Loucy (cell line): ENCODE measurements around the gene ATP5MC3.

Source experiments
- H2AFZ ChIP-seq: fragments of 200-600 bp; sonication (generic); 2 replicates; pipeline ENCODE4 v1.6.0; 2016; ENCODE audit warnings: antibody characterized with exemption, mild to moderate bottlenecking, low read length, moderate library complexity
- H3F3A ChIP-seq: fragments of 200-600 bp; 2 replicates; pipeline ENCODE4 v1.6.0; 2016; ENCODE audit warnings: antibody characterized with exemption, low read depth, mild to moderate bottlenecking
- H3K27me3 ChIP-seq: fragments of 200-600 bp; sonication (generic); 2 replicates; pipeline ENCODE4 v1.6.1; 2014; ENCODE audit warnings: low read length, mild to moderate bottlenecking; ENCODE audit not compliant: insufficient read depth, poor library complexity, severe bottlenecking
- H3K36me3 ChIP-seq: fragments of 200-600 bp; sonication (generic); 2 replicates; pipeline ENCODE4 v1.6.1; 2016; ENCODE audit warnings: low read length; ENCODE audit not compliant: insufficient read depth
- H3K4me1 ChIP-seq: fragments of 200-600 bp; sonication (generic); 2 replicates; pipeline ENCODE4 v1.5.1; 2014; ENCODE audit warnings: low read length, mild to moderate bottlenecking; ENCODE audit not compliant: insufficient read depth, poor library complexity, severe bottlenecking
- H3K4me2 ChIP-seq: fragments of 200-600 bp; sonication (generic); 2 replicates; pipeline ENCODE4 v1.6.0; 2014; ENCODE audit warnings: antibody characterized with exemption, low read length, low read depth, mild to moderate bottlenecking; ENCODE audit not compliant: poor library complexity, severe bottlenecking
- H3K4me3 ChIP-seq: fragments of 200-600 bp; sonication (generic); 2 replicates; pipeline ENCODE4 v1.5.1; 2014; ENCODE audit warnings: low read length, mild to moderate bottlenecking, mixed read lengths; ENCODE audit not compliant: poor library complexity, severe bottlenecking
- H3K79me2 ChIP-seq: fragments of 200-600 bp; sonication (generic); 2 replicates; pipeline ENCODE4 v1.6.1; 2014; ENCODE audit warnings: low read length; ENCODE audit not compliant: insufficient read depth
- H3K9ac ChIP-seq: fragments of 200-600 bp; sonication (generic); 2 replicates; pipeline ENCODE4 v1.6.0; 2014; ENCODE audit warnings: mild to moderate bottlenecking, low read depth, low read length, moderate library complexity; ENCODE audit not compliant: poor library complexity, severe bottlenecking
- H3K9me2 ChIP-seq: fragments of 200-600 bp; sonication (generic); replicated peaks from 2 replicates; pipeline ENCODE4 v1.6.1; 2016; ENCODE audit warnings: low read depth, low read length, mixed read lengths
- H3K9me3 ChIP-seq: fragments of 200-600 bp; sonication (generic); 2 replicates; pipeline ENCODE4 v1.6.1; 2014; ENCODE audit warnings: mild to moderate bottlenecking, antibody characterized with exemption, low read length, low read depth; ENCODE audit not compliant: insufficient read depth
- H4K20me1 ChIP-seq: fragments of 200-600 bp; sonication (generic); 2 replicates; pipeline ENCODE4 v1.6.0; 2014; ENCODE audit warnings: antibody characterized with exemption, low read length, mild to moderate bottlenecking; ENCODE audit not compliant: insufficient read depth, poor library complexity, severe bottlenecking
- EZH2phosphoT487 ChIP-seq: fragments of 200-600 bp; IDR thresholded peaks from 2 replicates; pipeline ENCODE4 v1.6.1; 2018; ENCODE audit warnings: antibody characterized with exemption, mild to moderate bottlenecking, moderate library complexity, borderline replicate concordance
- TF ChIP-seq, protein P1 (sequence below): fragments of 200-600 bp; sonication (generic); conservative IDR thresholded peaks from 2 replicates; pipeline ENCODE4 v1.5.1; 2014; ENCODE audit warnings: mild to moderate bottlenecking, antibody characterized with exemption, low read length

Gene ATP5MC3

GRCh38 chr2:175181877-175182308, 383 bp upstream of the ATP5MC3 start:
- no peaks in the 10 kb centered on the region for H3F3A ChIP-seq
- H3K9me2 ChIP-seq, result no peaks in the 10 kb centered on the region
- no peak for TF ChIP-seq EZH2phosphoT487
- TF ChIP-seq, protein P1, sequence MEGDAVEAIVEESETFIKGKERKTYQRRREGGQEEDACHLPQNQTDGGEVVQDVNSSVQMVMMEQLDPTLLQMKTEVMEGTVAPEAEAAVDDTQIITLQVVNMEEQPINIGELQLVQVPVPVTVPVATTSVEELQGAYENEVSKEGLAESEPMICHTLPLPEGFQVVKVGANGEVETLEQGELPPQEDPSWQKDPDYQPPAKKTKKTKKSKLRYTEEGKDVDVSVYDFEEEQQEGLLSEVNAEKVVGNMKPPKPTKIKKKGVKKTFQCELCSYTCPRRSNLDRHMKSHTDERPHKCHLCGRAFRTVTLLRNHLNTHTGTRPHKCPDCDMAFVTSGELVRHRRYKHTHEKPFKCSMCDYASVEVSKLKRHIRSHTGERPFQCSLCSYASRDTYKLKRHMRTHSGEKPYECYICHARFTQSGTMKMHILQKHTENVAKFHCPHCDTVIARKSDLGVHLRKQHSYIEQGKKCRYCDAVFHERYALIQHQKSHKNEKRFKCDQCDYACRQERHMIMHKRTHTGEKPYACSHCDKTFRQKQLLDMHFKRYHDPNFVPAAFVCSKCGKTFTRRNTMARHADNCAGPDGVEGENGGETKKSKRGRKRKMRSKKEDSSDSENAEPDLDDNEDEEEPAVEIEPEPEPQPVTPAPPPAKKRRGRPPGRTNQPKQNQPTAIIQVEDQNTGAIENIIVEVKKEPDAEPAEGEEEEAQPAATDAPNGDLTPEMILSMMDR, result no peak
- H3K4me2 ChIP-seq, result peak overlapping the region; percentile 90
- H3K79me2 ChIP-seq, result peaks cover 53% of the 10 kb centered on the region
- peaks cover 46% of the 10 kb centered on the region for H4K20me1 ChIP-seq
- H3K9ac ChIP-seq, result peak overlapping the region; percentile 98
- peaks cover 31% of the 10 kb centered on the region; the same call in 1 of the 2 replicates for H3K36me3 ChIP-seq
- peaks cover 43% of the 10 kb centered on the region for H3K4me1 ChIP-seq
- H3K4me3 ChIP-seq, result peak overlapping the region; percentile 98
- peak overlapping the region; percentile 99 for H2AFZ ChIP-seq
- H3K27me3 ChIP-seq, result no peaks in the 10 kb centered on the region
- no peaks in the 10 kb centered on the region for H3K9me3 ChIP-seq

DNA sequence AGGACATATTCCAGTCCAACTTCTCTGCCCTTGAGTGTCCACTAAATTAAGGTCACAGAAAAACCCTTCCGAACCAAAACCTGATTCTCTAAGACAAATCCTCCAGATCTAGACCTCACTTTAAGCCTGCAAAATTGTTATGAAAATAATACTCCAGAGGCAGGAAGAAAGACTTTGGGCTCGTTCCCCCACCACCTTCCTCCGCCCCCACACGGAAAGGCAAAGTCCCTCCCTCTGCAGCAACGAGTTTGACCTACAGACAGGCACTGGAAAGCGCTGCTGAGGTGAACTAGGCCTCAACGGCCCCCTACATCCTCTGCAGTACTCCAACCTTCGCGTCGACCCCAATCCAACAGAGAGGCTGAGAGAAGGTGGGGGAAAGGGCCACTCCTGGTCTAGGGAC, 808 bp downstream of the ATP5MC3 start:
- no peaks in the 10 kb centered on the region for H3K9me3 ChIP-seq
- H3F3A ChIP-seq, result no peaks in the 10 kb centered on the region
- peaks cover 34% of the 10 kb centered on the region; the same call in 1 of the 2 replicates for H3K36me3 ChIP-seq
- no peaks in the 10 kb centered on the region for H3K27me3 ChIP-seq
- H3K4me3 ChIP-seq, result peak overlapping the region; percentile 98
- peak overlapping the region; percentile 90 for H3K4me2 ChIP-seq
- H3K4me1 ChIP-seq, result peaks cover 47% of the 10 kb centered on the region
- TF ChIP-seq EZH2phosphoT487, result no peak
- TF ChIP-seq, protein P1, result no peak
- peak overlapping the region; percentile 99; the same call in 1 of the 2 replicates for H2AFZ ChIP-seq
- H3K9ac ChIP-seq, result peak overlapping the region; percentile 98
- no peaks in the 10 kb centered on the region for H3K9me2 ChIP-seq
- peaks cover 55% of the 10 kb centered on the region for H4K20me1 ChIP-seq
- H3K79me2 ChIP-seq, result peaks cover 58% of the 10 kb centered on the region

DNA sequence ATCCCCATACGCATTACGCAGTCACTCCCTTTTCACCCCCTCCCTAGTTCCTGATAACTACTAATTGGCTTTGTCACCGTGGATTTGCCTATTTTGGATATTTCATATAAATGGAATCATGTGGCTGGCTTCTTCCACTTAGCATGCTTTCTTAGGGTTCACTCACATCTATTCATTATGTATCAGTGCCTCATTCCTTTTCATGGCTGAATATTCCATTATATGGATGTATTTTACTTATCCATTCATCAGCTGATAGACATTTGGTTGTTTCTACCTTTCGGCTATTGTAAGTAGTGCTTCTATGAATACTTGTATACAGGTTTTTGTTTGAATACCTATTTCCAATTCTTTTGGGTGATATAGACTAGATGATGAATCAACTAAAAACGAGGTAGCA, 4.9 kb downstream of the ATP5MC3 start:
- peaks cover 59% of the 10 kb centered on the region for H3K79me2 ChIP-seq
- no peak for TF ChIP-seq EZH2phosphoT487
- TF ChIP-seq, protein P1, result no peak

More for the DNA sequence above, 4.9 kb downstream of the ATP5MC3 start:
- Histone ChIP-seq H3K4me2 (peak overlapping the region; percentile 90), H3K27me3 (no peaks in the 10 kb centered on the region), H3F3A (no peaks in the 10 kb centered on the region), H4K20me1 (peaks cover 55% of the 10 kb centered on the region), H3K4me1 (peaks cover 41% of the 10 kb centered on the region), H3K9me2 (no peaks in the 10 kb centered on the region), H3K36me3 (peaks cover 34% of the 10 kb centered on the region; the same call in 1 of the 2 replicates), H3K9me3 (no peaks in the 10 kb centered on the region), H3K9ac (no peak overlapping the region), H2AFZ (no peak overlapping the region), H3K4me3 (no peak overlapping the region)
